Measurements from ENCODE around the gene ARSB. TPM values are rescaled to one million over a fixed set of nuclear protein-coding genes. Genes with fewer than 3 reads are reported as not detected.

Gene ARSB
- total and polyA plus RNA-seq, 10 of the 15 experiments (the other 5 are each of a cell fraction or from before 2014, with no cell fraction given): 1.2 to 8.2 (median 6.1) TPM

DNA sequence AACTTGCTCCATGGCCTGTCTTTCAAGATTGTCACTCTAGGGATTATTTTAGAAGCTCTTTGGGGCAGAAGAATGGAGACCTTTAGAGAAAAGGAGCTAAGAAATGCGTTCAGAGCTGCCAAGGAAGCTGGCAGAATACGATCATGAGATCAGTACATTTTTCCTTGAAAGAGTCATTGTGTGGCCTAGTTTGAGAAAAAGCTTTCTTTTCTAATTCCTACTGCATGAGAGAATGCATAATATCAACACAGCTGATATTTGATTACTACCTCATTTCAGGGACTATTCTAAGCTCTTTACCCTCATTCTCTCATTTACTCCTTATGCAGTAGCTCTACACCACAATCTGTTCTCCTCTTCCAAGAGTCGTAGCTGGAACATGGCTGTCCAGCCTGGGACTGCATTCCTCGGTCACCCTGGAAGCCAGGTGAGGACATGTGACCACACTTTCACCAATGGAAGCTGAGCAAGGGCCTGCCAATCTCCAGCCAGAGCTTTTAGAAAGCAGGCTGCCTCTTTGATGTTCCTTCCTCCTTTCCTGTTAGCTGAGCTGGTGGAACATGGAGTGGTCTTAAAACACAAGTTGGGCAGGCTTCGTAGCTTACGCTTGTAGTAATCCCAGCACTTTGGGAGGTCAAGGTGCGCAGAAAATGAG lies 237.3 kb downstream of the ARSB start:
- WGBS (ENCODE audit: insufficient coverage, insufficient replicate concordance, low lambda C conversion rate, missing lambda C conversion rate): 64% methylated on average over 7 of the region's 7 CpGs
- Histone ChIP-seq H2AFZ (ENCODE audit: control insufficient read depth, low read depth, low read length) (no peak overlapping the region; the same call in 1 of the 2 replicates), H3K79me2 (ENCODE audit: control insufficient read depth, insufficient read depth, low read length) (no peaks in the 10 kb centered on the region), H3K27me3 (replicated peaks in 1 of 2; ENCODE audit: control insufficient read depth in 2 of 2, insufficient read depth in 2 of 2, low read length in 1 of 2) (no peaks in the 10 kb centered on the region), H3K4me3 (no peak overlapping the region), H3K4me1 (ENCODE audit: control insufficient read depth, insufficient read depth, low read length) (no peaks in the 10 kb centered on the region), H3K36me3 (ENCODE audit: control insufficient read depth in 2 of 2, insufficient read depth in 2 of 2, low read length in 1 of 2) (no peaks in the 10 kb centered on the region), H3K27ac (ENCODE audit: control insufficient read depth, insufficient read depth) (no peak overlapping the region), H3K9ac (ENCODE audit: control insufficient read depth, insufficient read depth, low read length) (no peak overlapping the region), H4K20me1 (ENCODE audit: control insufficient read depth, insufficient read depth) (no peaks in the 10 kb centered on the region), H3K9me3 (replicated peaks; ENCODE audit: control insufficient read depth, insufficient read depth, low read length) (no peaks in the 10 kb centered on the region), H3K4me2 (ENCODE audit: control insufficient read depth, insufficient read depth) (no peak overlapping the region)
- ChIA-PET RAD21 (ENCODE audit: unreplicated experiment) (interaction anchor here (1.1 to 1.8 kb wide), 5 partner anchors 10 to 174 kb away, joined by 3 to 12 read pairs (median 4); no protein-coding TSS in a partner anchor), POLR2A (interaction anchor here (0.6 to 1.0 kb wide), 2 partner anchors 10 to 1362 kb away, joined by 3 to 5 read pairs; no protein-coding TSS in a partner anchor), CTCF (interaction anchor here (1.0 to 2.1 kb wide), 8 partner anchors 9 to 218 kb away, joined by 3 to 9 read pairs (median 3); no protein-coding TSS in a partner anchor), SMC1A (ENCODE audit: uncharacterized antibody, unreplicated experiment) (interaction anchor here (0.9 to 6.5 kb wide), 8 partner anchors 9 to 137 kb away, joined by 3 to 43 read pairs (median 5); no protein-coding TSS in a partner anchor)
- DNase-seq (ENCODE audit: low read depth, low spot score) (no peak), FAIRE-seq (no peak), ATAC-seq (no peak)
- no TSS peak for BruUV-seq (replicated peaks)
- intact Hi-C loops (cut with micrococcal nuclease; ENCODE audit: unreplicated experiment): no loop called here
- in situ Hi-C loops (cut with MboI): no loop called here
- TF ChIP-seq, protein P1, sequence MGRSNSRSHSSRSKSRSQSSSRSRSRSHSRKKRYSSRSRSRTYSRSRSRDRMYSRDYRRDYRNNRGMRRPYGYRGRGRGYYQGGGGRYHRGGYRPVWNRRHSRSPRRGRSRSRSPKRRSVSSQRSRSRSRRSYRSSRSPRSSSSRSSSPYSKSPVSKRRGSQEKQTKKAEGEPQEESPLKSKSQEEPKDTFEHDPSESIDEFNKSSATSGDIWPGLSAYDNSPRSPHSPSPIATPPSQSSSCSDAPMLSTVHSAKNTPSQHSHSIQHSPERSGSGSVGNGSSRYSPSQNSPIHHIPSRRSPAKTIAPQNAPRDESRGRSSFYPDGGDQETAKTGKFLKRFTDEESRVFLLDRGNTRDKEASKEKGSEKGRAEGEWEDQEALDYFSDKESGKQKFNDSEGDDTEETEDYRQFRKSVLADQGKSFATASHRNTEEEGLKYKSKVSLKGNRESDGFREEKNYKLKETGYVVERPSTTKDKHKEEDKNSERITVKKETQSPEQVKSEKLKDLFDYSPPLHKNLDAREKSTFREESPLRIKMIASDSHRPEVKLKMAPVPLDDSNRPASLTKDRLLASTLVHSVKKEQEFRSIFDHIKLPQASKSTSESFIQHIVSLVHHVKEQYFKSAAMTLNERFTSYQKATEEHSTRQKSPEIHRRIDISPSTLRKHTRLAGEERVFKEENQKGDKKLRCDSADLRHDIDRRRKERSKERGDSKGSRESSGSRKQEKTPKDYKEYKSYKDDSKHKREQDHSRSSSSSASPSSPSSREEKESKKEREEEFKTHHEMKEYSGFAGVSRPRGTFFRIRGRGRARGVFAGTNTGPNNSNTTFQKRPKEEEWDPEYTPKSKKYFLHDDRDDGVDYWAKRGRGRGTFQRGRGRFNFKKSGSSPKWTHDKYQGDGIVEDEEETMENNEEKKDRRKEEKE (IDR thresholded peaks at IDR 0.05): no peak
- TF ChIP-seq NR2F1 (conservative IDR thresholded peaks at IDR 0.05) (no peak), CTCF (IDR thresholded peaks at IDR 0.05 in 2 of 3, conservative IDR thresholded peaks at IDR 0.05 in 1 of 3; ENCODE audit: control insufficient read depth in 2 of 3, extremely low read depth in 1 of 3, insufficient read depth in 1 of 3, low read depth in 3 of 3, low read length in 3 of 3) (no peak), HDGF (IDR thresholded peaks at IDR 0.05) (no peak), ASH2L (IDR thresholded peaks at IDR 0.05; ENCODE audit: borderline replicate concordance, low read depth) (no peak), E4F1 (IDR thresholded peaks at IDR 0.05; ENCODE audit: borderline replicate concordance, partially characterized antibody) (no peak), KAT2A (conservative IDR thresholded peaks at IDR 0.05; ENCODE audit: control insufficient read depth, low read depth, low read length) (no peak), ZBTB11 (CRISPR knock-in tag; IDR thresholded peaks at IDR 0.05) (no peak), HCFC1 (IDR thresholded peaks at IDR 0.05; ENCODE audit: low read length) (no peak), RFX5 (IDR thresholded peaks at IDR 0.05; ENCODE audit: low read depth, low read length) (no peak), EED (IDR thresholded peaks at IDR 0.05; ENCODE audit: low read depth) (no peak), ZSCAN29 (IDR thresholded peaks at IDR 0.05) (no peak)

All from GM12878 (cell line).